Measurements from ENCODE around the gene DBP.

The DBP gene

DNA sequence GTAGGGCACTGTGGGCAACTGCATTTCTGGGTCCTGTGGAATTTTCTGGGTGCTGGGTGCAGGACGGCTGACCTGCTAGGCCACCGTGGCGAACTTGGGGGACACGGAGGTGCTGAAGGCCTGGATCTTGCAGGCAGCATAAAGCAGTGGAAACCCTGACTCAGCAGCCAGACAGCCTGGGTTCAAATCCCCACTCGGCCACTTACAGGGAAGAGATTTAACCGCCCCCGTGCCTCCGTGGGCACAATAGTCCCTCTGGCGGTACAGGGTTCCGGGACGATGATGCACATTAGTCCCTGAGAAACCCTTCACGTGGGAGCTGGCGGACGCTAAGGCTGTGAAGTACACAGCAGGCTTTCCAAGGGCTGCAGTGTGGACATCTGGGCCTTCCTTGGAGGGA, 25.3 kb downstream of the DBP start:
- H3K27ac ChIP-seq (ENCODE audit: low read length) = no peak overlapping the region
- H3K4me3 ChIP-seq (ENCODE audit: low read length) = no peak overlapping the region
- peaks cover 20% of the 10 kb centered on the region for H3K36me3 ChIP-seq (replicated peaks; ENCODE audit: low read depth, low read length)
- no peak overlapping the region for H3K9ac ChIP-seq (ENCODE audit: low read length)
- peaks cover 27% of the 10 kb centered on the region for H4K20me1 ChIP-seq (ENCODE audit: insufficient read depth, low read length)
- H2AFZ ChIP-seq (ENCODE audit: low read depth, low read length) = no peak overlapping the region
- H3K4me2 ChIP-seq (ENCODE audit: low read length) = no peak overlapping the region
- H3K79me2 ChIP-seq (ENCODE audit: low read length) = peaks cover 15% of the 10 kb centered on the region
- H3K9me3 ChIP-seq (ENCODE audit: insufficient read depth, low read length) = no peaks in the 10 kb centered on the region
- no peaks in the 10 kb centered on the region for H3K27me3 ChIP-seq (ENCODE audit: low read depth, low read length)
- peaks cover 16% of the 10 kb centered on the region for H3K4me1 ChIP-seq (ENCODE audit: low read length)
- TF ChIP-seq CTCF (IDR thresholded peaks at IDR 0.05; ENCODE audit: low read depth, low read length) = no peak
- no peak for TF ChIP-seq EZH2phosphoT487 (IDR thresholded peaks at IDR 0.05; ENCODE audit: low read depth)

DNA sequence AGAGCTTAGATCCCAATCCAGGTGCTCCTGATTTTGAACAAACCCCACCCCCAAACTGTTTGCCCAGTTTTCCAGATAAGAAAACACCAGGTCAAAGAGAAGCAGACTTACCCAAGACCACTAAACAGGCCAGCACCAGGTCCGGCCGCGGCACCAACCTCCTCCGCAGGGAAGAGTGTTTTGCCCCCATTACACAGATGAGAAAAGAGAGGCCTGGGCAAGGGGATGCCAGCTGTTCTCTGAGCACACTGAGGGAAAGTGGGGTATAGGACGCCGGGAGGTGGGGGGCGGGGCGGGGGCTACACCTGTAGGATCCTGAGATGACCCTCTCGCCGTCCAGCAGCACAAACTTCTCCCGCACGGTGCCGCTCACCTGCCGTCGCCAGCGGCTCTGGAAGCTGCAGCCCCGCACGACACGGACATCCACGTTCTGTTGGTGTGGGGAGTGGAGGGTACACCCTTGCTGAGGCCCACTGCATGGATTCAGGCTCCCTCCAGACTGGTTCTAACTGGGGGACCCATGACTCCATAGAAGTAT, 27.5 kb downstream of the DBP start:
- H3K4me1 ChIP-seq (ENCODE audit: low read length) = peaks cover 14% of the 10 kb centered on the region
- H3K36me3 ChIP-seq (replicated peaks; ENCODE audit: low read depth, low read length) = no peaks in the 10 kb centered on the region
- no peaks in the 10 kb centered on the region for H3K79me2 ChIP-seq (ENCODE audit: low read length)
- no peaks in the 10 kb centered on the region for H3K27me3 ChIP-seq (ENCODE audit: low read depth, low read length)
- no peak overlapping the region for H3K9ac ChIP-seq (ENCODE audit: low read length)
- no peak for TF ChIP-seq CTCF (IDR thresholded peaks at IDR 0.05; ENCODE audit: low read depth, low read length)
- no peak for TF ChIP-seq EZH2phosphoT487 (IDR thresholded peaks at IDR 0.05; ENCODE audit: low read depth)
- no peak overlapping the region for H3K4me3 ChIP-seq (ENCODE audit: low read length)
- H2AFZ ChIP-seq (ENCODE audit: low read depth, low read length) = no peak overlapping the region
- H3K27ac ChIP-seq (ENCODE audit: low read length) = peak overlapping the region; percentile 47; the same call in 1 of the 2 replicates
- H4K20me1 ChIP-seq (ENCODE audit: insufficient read depth, low read length) = 0 out of 2 replicates have a peak, but pooled peaks cover 6% of the 10 kb centered on the region
- peak overlapping the region; percentile 84 for H3K4me2 ChIP-seq (ENCODE audit: low read length)
- no peaks in the 10 kb centered on the region for H3K9me3 ChIP-seq (ENCODE audit: insufficient read depth, low read length)

DNA sequence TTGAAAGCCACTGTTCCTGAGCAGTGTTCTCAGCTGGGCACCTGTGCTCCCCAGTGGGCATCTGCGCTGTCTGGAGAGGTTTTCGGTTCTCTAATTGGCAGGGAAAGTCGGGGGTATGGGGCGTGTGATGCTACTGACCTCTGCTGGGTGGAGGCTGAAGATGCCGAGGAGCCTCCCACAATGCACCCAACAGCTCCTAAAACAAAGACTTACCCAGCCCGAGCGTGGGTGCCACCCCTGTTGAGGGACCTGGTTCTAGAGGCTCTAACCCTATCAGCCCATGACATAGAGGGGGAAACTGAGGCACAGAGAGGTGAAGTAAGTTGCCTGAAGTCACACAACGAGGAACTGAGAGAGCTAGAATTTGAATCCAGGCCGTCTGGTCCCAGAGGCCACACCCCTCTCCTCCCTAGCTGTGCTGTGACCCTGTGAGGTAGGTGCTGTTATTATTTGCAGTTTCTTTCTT, 28.3 kb downstream of the DBP start:
- Histone ChIP-seq H3K4me3 (ENCODE audit: low read length) (peak overlapping the region; percentile 61), H3K79me2 (ENCODE audit: low read length) (no peaks in the 10 kb centered on the region), H3K4me1 (ENCODE audit: low read length) (peaks cover 14% of the 10 kb centered on the region), H2AFZ (ENCODE audit: low read depth, low read length) (peak overlapping the region; percentile 89), H3K9ac (ENCODE audit: low read length) (peak overlapping the region; percentile 38; the same call in 1 of the 2 replicates), H3K27ac (ENCODE audit: low read length) (peak overlapping the region; percentile 47), H3K4me2 (ENCODE audit: low read length) (peak overlapping the region; percentile 84), H3K36me3 (replicated peaks; ENCODE audit: low read depth, low read length) (no peaks in the 10 kb centered on the region), H3K9me3 (ENCODE audit: insufficient read depth, low read length) (no peaks in the 10 kb centered on the region), H4K20me1 (ENCODE audit: insufficient read depth, low read length) (no peaks in the 10 kb centered on the region), H3K27me3 (ENCODE audit: low read depth, low read length) (no peaks in the 10 kb centered on the region)
- TF ChIP-seq CTCF (IDR thresholded peaks at IDR 0.05; ENCODE audit: low read depth, low read length) = peak; percentile 88
- no peak for TF ChIP-seq EZH2phosphoT487 (IDR thresholded peaks at IDR 0.05; ENCODE audit: low read depth)

- no peaks in the 10 kb centered on the region for H4K20me1 ChIP-seq (ENCODE audit: insufficient read depth, low read length)
- no peak overlapping the region for H3K9ac ChIP-seq (ENCODE audit: low read length)
- no peaks in the 10 kb centered on the region for H3K79me2 ChIP-seq (ENCODE audit: low read length)
- no peak overlapping the region for H3K4me3 ChIP-seq (ENCODE audit: low read length)
- H3K36me3 ChIP-seq (replicated peaks; ENCODE audit: low read depth, low read length) = no peaks in the 10 kb centered on the region
- no peaks in the 10 kb centered on the region for H3K27me3 ChIP-seq (ENCODE audit: low read depth, low read length)
- peaks cover 14% of the 10 kb centered on the region for H3K4me1 ChIP-seq (ENCODE audit: low read length)
- H2AFZ ChIP-seq (ENCODE audit: low read depth, low read length) = no peak overlapping the region
- no peak overlapping the region for H3K4me2 ChIP-seq (ENCODE audit: low read length)
- no peak overlapping the region for H3K27ac ChIP-seq (ENCODE audit: low read length)
- H3K9me3 ChIP-seq (ENCODE audit: insufficient read depth, low read length) = no peaks in the 10 kb centered on the region
- TF ChIP-seq EZH2phosphoT487 (IDR thresholded peaks at IDR 0.05; ENCODE audit: low read depth) (no peak), CTCF (IDR thresholded peaks at IDR 0.05; ENCODE audit: low read depth, low read length) (no peak)
Measured at GRCh38 chr19:48607359-48607755, 29.8 kb downstream of the DBP start.
